Measurements from ENCODE around the gene DCC.

DCC gene

DNA sequence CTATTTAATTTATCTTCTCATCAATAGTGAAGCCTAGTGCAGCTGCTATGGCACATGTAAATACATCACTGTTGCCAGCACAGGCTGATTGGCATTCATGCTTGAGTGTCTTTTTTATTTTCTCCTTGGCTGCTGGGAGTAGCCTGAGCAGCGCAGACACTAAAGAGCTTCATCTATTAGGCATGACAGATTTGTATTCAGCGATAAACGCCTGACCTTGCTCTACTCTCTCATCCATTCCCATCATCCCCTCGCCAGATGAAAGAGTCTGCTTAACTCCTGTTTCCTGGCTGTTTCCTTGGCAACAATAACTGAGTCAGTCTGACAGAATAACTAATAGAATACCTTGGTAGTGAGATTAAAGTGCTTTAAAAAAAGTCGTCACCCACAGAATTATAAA lies 753.6 kb downstream of the DCC start:
- DNase-seq (ENCODE audit: low read depth in 2 of 2) = no peak

DNA sequence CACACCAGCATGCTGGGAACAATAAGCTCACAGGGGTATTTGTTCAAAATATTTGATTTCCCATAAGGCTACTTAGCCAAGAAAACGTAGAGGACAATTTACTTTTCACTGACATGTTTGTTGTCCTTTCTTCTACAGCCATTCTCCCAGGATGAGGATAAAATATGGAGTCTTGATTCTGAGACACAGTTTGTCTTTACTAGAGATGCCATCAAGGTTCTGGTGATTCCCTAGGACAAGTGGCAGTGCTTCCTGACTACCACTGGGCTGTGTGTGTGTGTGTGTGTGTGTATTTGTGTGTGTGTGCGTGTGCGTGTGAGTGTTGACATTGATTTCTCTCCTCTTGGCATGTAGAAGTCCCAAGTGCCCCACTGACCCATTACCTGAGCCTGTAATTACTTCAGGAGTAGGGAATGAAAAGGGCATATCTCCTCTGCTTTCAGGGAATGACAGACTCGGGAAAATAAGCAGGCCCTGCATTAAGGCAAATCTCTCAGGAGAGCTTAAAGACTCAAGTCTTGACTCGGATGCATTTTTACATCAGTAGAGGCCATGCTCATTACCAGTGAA lies 761.6 kb downstream of the DCC start:
- no peak for DNase-seq (ENCODE audit: low read depth in 2 of 2)

DNA sequence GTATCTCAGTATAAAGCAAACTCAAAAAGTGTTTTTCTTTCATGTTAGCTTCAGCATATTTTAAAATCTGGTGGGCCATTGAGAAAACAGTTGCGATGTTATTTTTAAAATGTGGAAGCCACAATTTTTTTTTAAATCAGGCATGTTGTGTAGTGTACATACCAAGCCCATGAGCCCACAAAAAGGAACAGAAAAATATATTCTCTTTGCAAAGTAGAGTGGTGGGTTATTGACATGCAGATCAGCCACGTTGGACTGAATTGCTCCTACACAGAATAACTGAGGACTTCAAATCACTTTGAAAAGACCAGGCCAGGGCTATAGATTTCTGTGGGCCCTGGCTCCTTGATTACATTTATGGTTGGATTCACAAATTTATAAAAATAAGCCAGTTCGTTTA lies 774.4 kb downstream of the DCC start:
- DNase-seq (ENCODE audit: low read depth in 2 of 2) = no peak

- DNase-seq (ENCODE audit: low read depth in 2 of 2) = no peak
These were observed 776.0 kb downstream of the DCC start for GRCh38 chr18:53115876-53116585.

DNA sequence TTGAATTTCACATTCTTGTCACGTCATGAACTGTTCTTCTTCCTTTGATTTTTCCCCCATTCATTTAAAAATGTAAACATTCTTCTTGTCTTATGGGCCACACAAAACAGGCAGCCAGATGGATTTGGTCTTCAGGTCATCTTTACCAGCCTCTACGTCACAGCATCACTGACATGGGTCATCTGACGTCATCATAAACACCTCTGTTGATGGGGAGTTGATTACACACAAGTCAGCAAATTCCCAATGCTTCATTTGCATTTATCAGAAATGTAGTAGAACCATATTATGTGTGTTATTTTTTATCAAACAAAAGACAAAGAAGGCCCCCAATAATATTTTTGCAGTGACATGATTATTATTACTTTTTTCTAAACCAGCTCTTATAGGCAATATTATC lies 777.9 kb downstream of the DCC start:
- DNase-seq (ENCODE audit: low read depth in 2 of 2) = no peak

- DNase-seq (ENCODE audit: low read depth in 2 of 2) = no peak
These were observed 786.2 kb downstream of the DCC start for GRCh38 chr18:53126210-53126609.

DNA sequence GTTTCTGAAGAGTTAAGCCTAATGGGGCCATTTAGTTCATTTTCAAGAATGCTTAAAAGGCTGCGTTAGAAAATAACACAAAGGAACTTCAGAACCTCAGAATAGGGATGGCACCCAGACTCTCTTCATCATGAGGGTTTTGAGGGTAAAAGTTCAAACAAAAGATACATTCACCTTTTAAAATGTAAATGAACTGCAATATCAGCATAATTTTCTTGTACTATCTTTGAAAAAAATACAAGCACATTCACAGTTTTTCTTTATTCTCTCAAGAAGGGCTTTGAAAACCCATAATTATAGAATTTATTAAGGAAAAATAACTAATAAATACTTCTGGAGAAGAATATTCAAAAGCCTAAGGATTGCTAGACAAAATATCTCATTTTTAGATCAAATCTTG lies 791.0 kb downstream of the DCC start:
- DNase-seq (ENCODE audit: low read depth in 2 of 2) = no peak

DNA sequence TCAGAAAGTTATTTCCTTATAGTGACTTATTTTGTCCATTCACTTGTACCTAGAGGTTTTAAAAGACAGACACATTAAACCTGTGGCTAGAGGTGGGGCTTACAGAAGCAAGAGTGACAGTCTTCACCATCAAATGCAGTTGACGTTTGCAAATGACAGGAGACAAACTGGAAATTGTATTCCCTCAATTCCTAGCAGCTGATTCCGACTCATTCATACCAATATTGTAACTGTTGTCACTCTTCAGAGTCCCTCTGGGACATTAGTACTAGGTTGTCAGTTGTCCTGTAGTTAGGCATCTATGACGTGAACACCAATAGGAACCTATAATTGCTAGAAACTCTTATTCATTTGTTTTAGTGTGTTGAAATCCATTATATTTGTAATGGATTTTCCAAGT lies 794.7 kb downstream of the DCC start:
- no peak for DNase-seq (ENCODE audit: low read depth in 2 of 2)

- no peak for DNase-seq (ENCODE audit: low read depth in 2 of 2)
These were observed 795.7 kb downstream of the DCC start for GRCh38 chr18:53135654-53136053.

- no peak for DNase-seq (ENCODE audit: low read depth in 2 of 2)
These were observed 799.9 kb downstream of the DCC start for GRCh38 chr18:53139746-53140500.

DNA sequence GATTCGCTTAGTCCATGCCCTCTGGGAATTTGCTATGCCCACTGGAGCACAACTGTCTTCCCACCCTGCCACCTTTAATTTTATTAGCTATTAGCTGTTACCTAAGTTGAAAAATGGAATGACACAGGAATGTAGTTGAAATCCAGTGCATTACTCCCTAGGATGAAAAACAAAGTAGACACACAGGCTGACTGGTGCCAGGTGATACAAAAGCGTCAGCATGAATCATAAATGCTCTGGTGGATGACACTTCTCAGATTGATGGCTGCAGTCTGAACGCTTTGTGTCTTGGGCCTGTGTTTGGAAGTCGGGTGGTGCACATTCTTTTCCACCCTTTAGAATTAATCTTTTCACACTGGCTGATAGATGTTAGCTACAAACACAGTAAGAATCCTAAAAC lies 802.0 kb downstream of the DCC start:
- DNase-seq (ENCODE audit: low read depth in 2 of 2) = no peak

DNA sequence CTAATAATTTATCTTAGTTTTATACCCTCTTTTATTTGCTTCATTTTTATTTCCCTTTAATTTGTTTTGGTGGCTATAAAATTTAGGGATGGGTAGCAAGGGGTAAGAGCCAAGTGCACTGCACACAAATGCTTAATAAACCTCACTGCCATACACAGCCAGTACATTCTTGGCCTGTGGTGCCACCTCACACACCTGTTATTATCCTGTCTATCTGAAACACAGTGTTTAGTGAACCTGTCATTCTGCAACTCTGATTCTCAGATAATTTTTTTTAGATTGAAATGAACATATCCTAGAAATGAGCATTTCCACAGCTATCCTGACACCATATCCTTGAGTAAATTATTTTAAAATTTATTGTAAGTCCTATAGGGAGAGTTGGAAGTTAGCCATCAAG lies 807.5 kb downstream of the DCC start:
- no peak for DNase-seq (ENCODE audit: low read depth in 2 of 2)

DNA sequence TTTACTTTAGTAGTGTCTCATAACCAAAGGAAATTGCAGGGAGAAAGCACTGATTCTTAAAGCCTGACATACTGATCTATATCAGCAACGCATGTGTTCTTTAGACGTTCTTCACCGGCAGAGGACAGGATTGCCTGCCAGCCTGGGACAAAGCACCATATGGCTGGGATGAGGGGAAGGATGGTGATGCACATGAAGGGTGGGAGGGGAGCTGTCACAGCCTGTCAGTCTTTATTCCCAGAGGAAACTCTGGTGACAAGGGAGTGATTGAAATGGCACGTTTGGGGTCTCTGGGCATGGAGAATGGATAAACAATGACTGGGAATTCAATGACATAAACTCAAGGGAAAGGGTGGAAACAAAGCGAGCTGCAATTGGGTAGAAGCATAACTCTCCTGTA lies 808.1 kb downstream of the DCC start:
- no peak for DNase-seq (ENCODE audit: low read depth in 2 of 2)

DNA sequence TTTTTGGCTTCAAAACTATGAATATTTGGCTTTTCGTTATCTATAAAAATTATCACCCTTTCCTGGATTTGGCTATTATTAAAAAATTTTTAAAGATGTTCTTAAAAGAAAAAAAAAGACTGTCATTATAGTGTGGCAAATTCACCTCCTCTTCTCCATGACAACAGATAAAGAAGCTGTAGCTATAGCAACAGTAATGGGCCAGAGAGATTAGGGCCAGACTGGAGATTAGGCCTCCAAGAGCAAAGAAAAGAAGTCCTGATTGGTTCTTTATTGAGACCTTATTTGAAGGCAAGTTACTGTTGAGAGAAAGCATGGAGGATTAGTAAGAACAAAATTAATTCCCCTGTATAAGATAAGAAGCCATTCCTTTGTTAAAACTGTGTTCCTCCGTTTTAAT lies 812.5 kb downstream of the DCC start:
- DNase-seq (ENCODE audit: low read depth in 2 of 2) = no peak

- DNase-seq (ENCODE audit: low read depth in 2 of 2) = no peak
These were observed 813.3 kb downstream of the DCC start for GRCh38 chr18:53153281-53153680.

DNA sequence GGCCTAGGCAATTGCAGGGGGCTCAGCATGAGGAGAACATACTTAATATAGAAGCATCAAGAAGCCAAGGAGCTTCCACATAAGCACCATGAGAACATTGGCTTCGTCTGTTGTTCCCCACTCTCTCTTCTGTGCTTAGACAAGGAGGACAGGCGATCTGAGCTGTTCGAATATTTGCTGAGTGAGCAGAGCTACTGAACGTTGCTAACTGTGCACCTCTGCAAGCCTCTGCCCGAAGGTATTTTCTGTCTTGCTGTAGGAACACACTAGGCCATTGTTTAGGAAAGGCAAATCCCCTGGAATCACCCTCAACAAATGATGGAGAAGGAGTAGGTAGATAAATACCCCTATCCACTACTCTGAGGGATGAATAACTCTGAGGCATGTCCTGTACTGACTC lies 813.8 kb downstream of the DCC start:
- no peak for DNase-seq (ENCODE audit: low read depth in 2 of 2)

GRCh38 chr18:53165770-53166169 lies 825.8 kb downstream of the DCC start:
- DNase-seq (ENCODE audit: low read depth in 2 of 2) = no peak

GRCh38 chr18:53169346-53169745 lies 829.3 kb downstream of the DCC start:
- DNase-seq (ENCODE audit: low read depth in 2 of 2) = no peak

- no peak for DNase-seq (ENCODE audit: low read depth in 2 of 2)
These were observed 851.6 kb downstream of the DCC start for GRCh38 chr18:53191634-53192033.

DNA sequence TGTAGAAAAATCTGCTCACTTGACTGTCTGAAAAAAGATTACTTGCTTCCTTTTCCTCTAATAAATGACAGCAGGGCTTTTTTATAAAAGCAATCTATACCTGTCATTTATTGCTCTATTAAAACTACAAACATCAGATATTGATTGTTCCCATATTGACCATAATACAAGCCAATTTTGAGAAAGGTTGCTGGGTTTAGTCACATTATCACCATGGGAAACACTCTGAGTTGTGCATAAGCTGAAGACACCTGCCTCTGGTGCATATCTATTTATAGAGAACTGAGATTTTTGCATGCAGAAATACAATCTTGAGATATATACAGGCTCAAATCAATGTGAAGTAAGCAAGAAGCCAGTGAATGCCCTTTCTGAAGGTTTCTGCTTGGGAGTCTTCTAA lies 853.9 kb downstream of the DCC start:
- DNase-seq (ENCODE audit: low read depth in 2 of 2) = no peak

GRCh38 chr18:53219853-53220252 lies 879.9 kb downstream of the DCC start:
- no peak for DNase-seq (ENCODE audit: low read depth in 2 of 2)

DNA sequence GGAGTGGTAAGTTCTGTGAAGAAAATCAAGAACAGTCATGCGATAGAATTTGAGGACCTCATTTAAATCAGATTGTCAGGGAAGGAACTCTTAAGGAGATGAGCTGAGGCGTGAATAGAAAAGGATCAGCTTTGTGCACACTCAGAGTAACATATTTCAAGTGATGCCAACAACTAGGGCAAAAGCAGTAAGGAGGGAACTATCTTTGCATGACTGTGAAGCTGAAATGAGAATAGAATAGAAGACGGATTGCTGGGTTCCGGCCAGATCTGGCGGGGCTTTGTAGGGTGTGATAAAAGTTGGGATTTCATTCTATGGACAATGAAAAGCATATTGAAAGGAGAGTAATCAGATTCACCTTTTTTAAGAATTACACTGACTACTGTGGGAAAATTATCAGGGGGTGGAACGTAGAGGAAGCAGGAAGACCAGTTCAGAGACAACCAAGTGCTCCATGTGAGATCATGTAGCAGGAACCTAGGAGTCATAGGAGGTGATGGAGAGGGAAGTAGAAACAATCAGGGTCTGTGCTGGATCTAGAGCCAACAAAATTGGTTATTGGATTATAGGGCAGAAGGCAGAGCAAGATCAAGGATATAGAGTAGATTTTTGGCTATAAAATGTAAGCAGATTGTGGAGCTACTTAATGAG lies 884.3 kb downstream of the DCC start:
- no peak for DNase-seq (ENCODE audit: low read depth in 2 of 2)

All from stimulated activated CD4-positive, alpha-beta T cell treated with anti-CD3 and anti-CD28 coated beads, Interleukin-1b, Interleukin-23, amount 100 ng/mL, for 1 hour (primary cell).